KOPT-K1 (cell line): ENCODE measurements around the gene TEKT2.

Experiments used
- H3K27ac ChIP-seq: fragments of 200-600 bp; sonication (generic); 2 replicates; pipeline ENCODE4 v1.5.1; 2016; ENCODE audit warnings: antibody characterized with exemption, mild to moderate bottlenecking, low read depth, low read length; ENCODE audit not compliant: poor library complexity, severe bottlenecking
- H3K36me3 ChIP-seq: fragments of 200-600 bp; sonication (generic); 2 replicates; pipeline ENCODE4 v1.5.1; 2017; ENCODE audit warnings: antibody characterized with exemption, mild to moderate bottlenecking, low read length, moderate library complexity; ENCODE audit not compliant: insufficient read depth
- H3K9me3 ChIP-seq: fragments of 200-600 bp; sonication (generic); 2 replicates; pipeline ENCODE4 v1.5.1; 2017; ENCODE audit warnings: antibody characterized with exemption, low read length, mild to moderate bottlenecking; ENCODE audit not compliant: insufficient read depth, poor library complexity, severe bottlenecking

TEKT2 gene

DNA sequence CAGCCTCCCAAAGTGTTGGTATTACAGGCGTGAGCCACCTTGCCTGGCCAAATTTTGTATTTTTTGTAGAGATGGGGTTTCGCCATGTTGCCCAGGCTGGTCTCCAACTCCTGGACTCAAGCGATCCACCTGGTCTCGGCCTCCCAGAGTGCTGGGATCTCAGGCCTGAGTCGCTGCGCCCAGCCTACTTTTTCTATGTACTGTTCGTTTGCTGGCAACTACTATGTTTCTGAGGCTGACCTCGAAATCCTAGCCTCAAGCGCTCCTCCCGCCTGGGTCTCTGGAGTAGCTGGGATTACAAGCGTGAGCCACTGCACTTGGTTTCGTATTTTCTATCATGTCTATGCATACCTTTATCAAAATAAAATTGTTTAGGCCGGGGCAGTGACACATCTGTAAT is 675 bp upstream of the TEKT2 start:
- Histone ChIP-seq H3K9me3 (no peaks in the 10 kb centered on the region), H3K27ac (no peak overlapping the region), H3K36me3 (no peaks in the 10 kb centered on the region)

DNA sequence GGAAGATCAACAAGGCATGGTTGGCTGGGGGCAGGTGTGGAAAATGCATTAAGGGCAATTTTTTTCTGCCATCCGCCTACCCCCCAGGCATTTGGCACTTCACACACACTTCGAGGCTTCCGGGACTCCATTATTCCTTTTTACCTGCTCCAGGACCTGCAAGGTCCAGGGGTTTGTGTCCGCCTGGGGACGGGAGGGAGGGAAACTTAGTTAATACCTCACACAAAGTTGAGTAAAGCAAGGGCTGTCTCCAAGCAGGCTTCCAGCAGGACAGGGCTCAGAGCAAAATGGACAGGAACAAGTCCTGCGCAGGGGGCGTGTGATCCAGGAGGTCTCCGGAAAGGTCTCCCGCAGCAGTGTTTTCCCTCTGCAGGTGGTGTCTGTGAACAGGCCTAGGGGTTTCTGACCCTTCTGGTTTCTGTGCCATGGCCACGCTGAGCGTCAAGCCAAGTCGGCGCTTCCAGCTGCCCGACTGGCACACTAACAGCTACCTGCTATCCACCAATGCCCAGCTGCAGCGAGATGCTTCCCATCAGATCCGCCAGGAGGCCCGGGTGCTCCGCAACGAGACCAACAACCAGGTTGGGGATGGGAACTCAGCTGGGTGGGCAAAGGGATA is 712 bp downstream of the TEKT2 start:
- no peak overlapping the region for H3K27ac ChIP-seq
- H3K9me3 ChIP-seq = no peaks in the 10 kb centered on the region
- no peaks in the 10 kb centered on the region for H3K36me3 ChIP-seq

DNA sequence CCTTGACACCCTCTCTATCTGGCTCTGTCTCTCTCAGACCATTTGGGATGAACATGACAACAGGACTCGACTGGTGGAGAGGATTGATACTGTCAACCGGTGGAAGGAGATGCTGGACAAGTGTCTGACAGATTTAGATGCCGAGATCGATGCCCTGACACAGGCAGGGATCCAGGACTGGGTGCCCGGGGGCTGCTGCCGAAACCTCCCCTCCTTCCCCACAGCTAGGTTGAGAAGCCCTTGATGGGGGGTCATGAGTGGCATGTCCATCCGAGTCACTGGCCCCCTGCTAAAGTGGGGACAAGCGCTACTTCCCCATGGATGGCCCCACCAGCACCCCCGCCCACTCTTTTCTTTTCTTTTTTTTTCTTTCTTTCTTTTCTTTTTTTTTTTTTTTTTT is 1.2 kb downstream of the TEKT2 start:
- H3K27ac ChIP-seq = no peak overlapping the region
- no peaks in the 10 kb centered on the region for H3K9me3 ChIP-seq
- no peaks in the 10 kb centered on the region for H3K36me3 ChIP-seq

DNA sequence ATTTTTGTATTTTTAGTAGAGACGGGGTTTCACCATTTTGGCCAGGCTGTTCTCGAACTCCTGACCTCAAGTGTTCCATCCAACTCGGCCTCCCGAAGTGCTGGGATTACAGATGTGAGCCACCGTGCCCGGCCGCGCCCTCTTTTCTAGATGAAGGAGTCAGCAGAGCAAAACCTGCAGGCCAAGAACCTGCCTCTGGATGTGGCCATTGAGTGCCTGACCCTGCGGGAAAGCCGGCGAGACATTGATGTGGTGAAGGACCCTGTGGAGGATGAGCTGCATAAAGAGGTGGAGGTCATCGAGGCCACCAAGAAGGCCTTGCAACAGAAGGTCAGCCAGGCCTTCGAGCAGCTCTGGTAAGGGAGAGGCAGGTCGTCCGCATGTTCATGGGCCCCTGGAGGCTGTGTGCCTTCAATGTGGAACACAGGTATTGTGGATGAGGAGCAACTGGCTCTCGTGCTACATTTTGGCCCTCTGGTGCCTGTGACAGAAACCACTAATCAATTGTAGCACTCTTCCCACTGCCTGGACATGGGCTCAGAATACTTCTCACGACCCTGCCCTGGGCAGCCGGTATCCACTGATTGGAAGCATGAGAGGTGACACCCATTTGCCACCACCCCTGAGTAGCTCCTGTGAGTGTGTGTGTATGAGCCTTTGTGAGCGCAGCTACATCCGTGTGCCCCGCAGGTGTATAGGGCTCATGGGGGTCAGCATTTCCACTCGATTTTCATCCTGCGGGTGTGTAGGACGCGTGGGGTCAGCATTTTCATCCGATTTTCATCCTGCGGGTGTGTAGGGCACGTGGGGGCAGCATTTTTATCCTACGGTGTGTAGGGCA is 2.0 kb downstream of the TEKT2 start:
- H3K36me3 ChIP-seq = peaks cover 2% of the 10 kb centered on the region
- H3K9me3 ChIP-seq = no peaks in the 10 kb centered on the region
- H3K27ac ChIP-seq = no peak overlapping the region

DNA sequence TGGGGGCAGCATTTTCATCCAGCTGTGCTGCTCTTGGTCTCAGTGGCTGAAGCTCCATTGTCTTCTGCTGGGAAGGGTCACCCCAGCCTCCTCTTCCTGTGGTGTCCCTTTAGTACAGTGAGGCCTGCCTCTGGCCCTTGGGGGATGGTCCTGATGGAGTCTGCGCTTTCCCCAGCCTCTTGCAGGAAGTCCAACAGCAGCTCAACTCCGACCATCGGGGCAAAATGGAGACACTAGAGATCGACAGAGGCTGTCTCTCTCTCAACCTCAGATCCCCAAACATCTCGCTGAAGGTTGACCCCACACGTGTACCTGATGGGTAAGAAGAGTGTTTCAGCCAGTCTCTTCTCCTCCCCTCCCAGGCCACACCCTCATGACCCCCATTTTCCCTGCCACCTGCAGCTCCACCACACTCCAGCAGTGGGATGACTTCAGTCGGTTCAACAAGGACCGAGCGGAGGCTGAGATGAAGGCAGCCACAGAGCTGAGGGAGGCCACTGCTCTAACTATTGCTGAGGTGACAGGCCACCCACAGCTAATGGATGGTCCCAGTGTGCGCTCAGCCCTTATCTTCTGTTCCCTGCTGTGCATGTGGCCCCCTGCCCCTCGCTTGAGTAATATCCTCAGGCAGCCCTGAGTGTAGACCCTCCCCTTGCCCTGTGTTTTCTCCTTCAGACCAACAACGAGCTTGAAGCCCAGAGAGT is 2.8 kb downstream of the TEKT2 start:
- no peaks in the 10 kb centered on the region for H3K9me3 ChIP-seq

DNA sequence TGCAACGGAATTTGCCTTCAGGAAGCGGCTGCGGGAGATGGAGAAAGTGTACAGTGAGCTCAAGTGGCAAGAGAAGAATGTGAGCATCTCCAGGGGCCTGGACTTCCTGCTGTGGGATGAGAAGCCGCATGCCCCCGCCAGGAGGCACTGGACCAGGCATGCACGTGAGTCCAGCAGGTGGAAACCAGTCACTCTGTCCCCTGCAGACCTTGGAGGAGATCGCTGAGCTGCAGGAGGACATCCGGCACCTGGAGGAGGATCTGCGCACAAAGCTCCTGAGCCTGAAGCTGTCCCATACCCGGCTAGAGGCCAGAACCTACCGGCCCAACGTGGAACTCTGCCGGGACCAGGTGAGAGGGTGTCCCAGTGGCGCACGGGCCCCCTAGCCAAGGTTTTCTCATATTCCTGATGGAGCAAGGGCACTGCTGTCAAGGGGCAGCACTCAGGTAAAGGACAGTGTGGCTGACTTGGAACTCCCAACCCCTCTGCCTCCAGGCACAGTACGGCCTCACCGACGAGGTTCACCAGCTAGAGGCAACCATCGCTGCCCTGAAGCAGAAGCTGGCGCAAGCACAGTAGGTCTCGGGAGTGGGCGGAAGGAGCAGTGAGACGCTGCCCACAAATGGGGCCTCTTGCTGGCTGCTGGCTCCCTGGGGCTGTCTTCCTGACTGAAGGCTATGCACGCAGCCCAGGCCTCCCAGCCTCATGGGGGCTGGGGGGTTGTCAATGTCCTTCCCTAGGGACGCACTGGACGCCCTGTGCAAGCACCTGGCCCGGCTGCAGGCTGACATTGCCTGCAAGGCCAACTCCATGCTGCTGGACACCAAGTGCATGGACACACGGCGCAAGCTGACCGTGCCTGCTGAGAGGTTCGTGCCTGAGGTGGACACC is 3.6 kb downstream of the TEKT2 start:
- peaks cover 18% of the 10 kb centered on the region for H3K36me3 ChIP-seq
- peak overlapping the region; percentile 75 for H3K27ac ChIP-seq
- no peaks in the 10 kb centered on the region for H3K9me3 ChIP-seq

More for the DNA sequence above, 2.8 kb downstream of the TEKT2 start:
- no peak overlapping the region for H3K27ac ChIP-seq
- H3K36me3 ChIP-seq = peaks cover 10% of the 10 kb centered on the region

DNA sequence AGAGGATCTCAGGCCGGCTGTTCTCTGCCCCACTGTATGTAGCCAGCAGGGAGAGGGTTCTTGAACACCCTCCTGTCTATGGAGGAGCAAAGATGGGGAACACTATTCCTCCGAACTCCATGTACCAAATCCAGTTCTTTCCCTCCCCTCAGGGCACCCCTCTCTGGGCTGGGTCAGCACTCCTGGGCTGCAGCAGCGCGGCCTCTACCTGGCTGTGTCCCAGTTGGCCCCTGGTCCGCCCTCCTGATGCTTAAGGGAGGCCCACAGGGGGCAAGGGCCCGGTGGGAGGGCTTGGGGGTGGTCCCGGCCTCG is 4.3 kb downstream of the TEKT2 start:
- peak overlapping the region; percentile 75 for H3K27ac ChIP-seq
- peaks cover 25% of the 10 kb centered on the region for H3K36me3 ChIP-seq
- no peaks in the 10 kb centered on the region for H3K9me3 ChIP-seq

DNA sequence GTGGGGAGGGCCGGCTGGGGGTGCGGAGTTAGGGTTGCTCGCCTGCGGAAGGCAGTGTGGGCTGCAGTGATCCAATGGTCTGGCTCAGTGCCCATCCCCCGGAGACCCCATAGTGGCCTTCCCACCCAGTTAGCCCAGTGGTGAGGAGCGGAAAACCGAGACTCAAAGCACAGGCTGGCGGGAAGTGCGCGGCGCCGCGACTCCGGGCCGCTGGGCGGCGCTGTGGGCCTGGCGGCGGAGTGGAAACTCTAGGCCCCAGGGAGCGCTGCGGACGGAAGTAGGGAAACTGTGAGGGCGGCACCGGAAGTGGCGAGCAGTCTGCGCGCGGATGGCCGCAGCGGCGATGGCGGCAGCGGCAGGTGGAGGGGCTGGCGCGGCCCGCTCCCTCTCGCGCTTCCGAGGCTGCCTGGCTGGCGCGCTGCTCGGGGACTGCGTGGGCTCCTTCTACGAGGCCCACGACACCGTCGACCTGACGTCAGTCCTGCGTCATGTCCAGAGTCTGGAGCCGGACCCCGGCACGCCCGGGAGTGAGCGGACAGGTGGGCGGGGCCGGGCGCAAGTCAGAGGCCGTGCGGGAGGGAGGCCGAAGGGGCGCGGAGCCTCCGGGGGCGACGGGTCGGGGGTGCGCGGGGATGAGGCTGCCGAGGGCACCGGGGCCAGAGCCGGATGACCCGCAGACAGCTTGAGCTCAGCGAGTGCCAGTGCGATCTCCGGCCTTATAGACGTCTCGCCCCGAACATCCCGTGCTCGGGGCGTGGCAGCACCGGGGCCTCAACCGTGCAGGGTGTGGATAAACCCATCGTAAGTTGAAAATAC is 4.9 kb downstream of the TEKT2 start, which contains the start of gene ADPRS:
Gene ADPRS (plus strand): TSS at position 316 of the 816 bp plus-strand sequence. CDS start 13 bp downstream, at position 329.
- Histone ChIP-seq H3K9me3 (no peaks in the 10 kb centered on the region), H3K27ac (peak within 1 kb of the TSS; percentile 75), H3K36me3 (peaks cover 31% of the 10 kb centered on the region)

DNA sequence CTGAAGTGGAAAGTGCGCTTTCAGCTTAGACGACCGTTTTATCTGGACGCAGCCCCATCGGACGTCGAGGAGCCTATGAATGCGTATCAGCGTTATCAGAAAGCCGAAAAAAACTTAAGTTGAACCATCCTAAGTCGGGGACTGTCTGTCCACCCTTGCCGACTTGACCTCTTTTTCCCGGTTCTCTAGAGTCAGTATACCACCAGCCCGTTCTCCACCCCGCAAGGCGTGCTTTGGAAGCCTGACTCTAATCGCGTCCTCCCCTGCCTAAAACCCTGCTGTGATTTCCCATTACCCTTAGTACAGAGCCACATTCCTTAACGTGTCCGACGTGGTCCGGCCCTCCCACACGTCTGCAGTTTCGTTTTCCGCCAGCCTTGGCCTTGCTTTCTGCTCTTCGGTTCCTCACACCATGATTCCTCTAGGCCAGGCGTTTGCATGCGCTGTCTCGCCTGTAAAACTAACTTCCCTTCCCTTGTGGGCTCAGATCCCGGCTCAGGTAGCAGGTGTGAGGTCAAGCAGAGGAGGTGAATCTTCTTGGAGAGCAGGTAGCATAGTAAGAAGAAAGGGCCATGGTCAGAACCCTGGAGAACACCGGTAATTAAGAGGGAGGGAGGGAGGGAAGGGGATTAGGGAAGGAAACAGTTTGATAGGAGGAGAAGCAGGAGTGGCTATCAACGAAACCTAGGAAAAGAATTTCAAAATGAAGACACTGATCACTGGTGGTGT is 5.7 kb downstream of the TEKT2 start:
- Histone ChIP-seq H3K9me3 (no peaks in the 10 kb centered on the region), H3K36me3 (peaks cover 39% of the 10 kb centered on the region), H3K27ac (peak overlapping the region; percentile 75)

DNA sequence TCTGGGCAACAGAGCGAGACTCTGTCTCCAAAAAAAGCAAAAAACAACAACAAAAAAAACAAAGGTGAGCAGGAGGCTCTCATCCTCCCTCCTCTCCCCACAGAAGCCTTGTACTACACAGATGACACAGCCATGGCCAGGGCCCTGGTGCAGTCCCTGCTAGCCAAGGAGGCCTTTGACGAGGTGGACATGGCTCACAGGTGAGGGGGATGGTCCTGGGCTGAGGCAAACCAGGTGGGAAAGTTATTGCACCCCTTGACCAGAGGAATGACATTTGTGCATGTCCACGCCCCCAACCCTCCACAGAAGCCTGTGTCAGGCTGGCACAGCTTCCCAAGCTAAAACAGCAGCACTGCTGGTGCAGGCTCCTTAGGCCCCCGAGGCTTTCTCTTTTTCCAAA is 7.2 kb downstream of the TEKT2 start:
- Histone ChIP-seq H3K9me3 (no peaks in the 10 kb centered on the region), H3K36me3 (peaks cover 54% of the 10 kb centered on the region), H3K27ac (no peak overlapping the region)

DNA sequence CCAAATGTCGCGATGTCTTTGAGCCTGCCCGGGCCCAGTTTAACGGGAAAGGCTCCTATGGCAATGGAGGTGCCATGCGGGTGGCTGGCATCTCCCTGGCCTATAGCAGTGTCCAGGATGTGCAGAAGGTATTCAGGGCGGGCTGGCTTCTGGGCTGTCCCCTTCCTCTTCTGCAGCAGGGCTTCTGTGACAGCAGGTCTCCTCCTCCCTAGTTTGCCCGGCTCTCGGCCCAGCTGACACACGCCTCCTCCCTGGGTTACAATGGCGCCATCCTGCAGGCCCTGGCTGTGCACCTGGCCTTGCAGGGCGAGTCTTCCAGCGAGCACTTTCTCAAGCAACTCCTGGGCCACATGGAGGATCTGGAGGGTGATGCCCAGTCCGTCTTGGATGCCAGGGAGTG is 7.8 kb downstream of the TEKT2 start:
- H3K36me3 ChIP-seq = peaks cover 60% of the 10 kb centered on the region
- H3K9me3 ChIP-seq = no peaks in the 10 kb centered on the region
- H3K27ac ChIP-seq = no peak overlapping the region

DNA sequence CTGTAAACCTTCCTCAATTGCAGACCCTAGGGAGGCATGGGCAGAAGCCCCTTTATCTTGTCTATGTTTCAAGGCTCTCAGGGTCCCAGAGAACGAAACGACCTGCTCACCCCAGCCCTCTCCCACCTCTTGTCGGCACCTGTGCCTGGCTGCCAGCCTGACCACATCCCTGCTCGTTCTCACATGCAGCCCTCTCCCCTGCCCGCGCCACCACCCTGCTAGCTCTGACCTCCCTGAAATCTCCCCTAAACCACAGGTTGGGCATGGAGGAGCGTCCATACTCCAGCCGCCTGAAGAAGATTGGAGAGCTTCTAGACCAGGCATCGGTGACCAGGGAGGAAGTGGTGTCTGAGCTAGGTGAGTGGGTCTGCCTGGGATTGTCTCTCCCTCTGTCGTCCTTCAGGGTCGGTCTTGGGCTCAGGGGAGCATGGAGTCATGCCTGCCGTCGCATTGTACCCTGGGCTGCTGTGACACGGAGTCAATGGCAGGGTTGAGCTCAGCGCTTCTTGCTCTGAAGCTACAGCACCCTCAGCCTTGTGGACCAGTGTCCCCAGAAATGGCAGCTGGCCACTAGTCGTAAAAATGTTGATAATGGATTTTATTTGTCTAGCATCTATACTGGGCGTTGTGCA is 8.4 kb downstream of the TEKT2 start:
- H3K9me3 ChIP-seq = no peaks in the 10 kb centered on the region
- peaks cover 61% of the 10 kb centered on the region for H3K36me3 ChIP-seq
- H3K27ac ChIP-seq = no peak overlapping the region

DNA sequence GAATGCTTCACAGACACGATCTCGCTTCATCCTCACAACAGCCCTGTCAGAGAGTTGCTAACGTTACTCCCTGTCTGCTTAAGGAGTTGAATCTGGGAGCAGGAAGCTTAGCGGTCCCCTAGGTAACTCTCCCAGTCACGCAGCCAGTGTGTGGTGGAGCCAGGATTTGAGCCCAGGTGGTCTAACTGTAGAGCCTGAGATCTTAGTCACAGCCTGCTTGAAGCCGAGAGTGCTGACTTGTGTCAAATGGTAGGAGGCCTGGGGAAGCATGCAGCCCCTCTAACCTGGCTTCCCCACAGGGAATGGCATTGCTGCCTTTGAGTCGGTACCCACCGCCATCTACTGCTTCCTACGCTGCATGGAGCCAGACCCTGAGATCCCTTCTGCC is 8.9 kb downstream of the TEKT2 start:
- no peaks in the 10 kb centered on the region for H3K9me3 ChIP-seq
- no peak overlapping the region for H3K27ac ChIP-seq
- peaks cover 61% of the 10 kb centered on the region for H3K36me3 ChIP-seq
